GM10847 (cell line): ENCODE measurements around the gene VENTX.

Experiments used
- POLR2A ChIP-seq: IDR thresholded peaks from 2 replicates; pipeline ENCODE4 v1.6.1; 2011; ENCODE audit not compliant: insufficient read length; ENCODE audit errors: extremely low read depth

Gene VENTX

GRCh38 chr10:133276100-133276434, 38.4 kb downstream of the VENTX start:
- no peak for TF ChIP-seq POLR2A

DNA sequence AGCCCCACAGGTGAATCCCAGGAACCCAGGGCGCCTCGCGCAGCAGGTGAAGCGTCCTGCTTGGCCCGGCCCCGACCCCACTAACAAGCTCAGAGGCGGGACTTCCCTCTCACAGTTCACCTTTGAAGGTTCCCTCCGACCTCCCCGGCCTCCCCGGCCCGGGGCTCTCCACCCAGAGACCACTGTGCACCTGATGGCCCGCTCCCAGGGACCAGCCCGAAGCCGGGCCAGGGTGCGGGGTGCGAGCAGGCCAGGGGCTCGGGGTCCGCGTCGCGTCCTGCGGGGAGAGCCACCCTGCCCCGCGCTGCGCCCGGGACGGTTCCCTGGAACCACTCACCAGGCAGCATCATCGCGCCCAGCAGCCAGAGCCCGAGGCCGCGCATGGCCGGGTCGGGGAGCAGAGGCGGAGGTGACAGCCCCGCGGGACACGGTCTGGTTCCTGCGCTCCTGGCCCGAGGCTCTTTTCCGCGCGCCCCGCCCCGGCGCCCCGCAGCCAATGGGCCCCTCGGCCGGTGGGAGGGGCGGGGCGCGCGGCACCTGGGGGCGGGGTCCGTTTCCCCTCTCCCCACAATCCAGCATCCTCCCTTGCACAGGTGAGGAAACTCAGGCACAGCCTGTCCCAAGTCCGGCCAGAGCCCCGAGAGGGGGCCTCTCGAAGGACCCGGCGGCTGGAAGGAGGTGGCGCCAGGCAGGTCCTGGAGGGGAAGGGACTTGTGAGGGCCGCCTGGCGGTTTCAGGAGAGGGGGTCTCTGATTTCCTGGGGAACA, 39.0 kb downstream of the VENTX start, which contains the start of gene ADAM8:
Gene ADAM8, minus strand, starts transcription at position 434 of the 767 bp plus-strand sequence. Its CDS starts 51 bp downstream, at position 383.
- peak; percentile 89 for TF ChIP-seq POLR2A

DNA sequence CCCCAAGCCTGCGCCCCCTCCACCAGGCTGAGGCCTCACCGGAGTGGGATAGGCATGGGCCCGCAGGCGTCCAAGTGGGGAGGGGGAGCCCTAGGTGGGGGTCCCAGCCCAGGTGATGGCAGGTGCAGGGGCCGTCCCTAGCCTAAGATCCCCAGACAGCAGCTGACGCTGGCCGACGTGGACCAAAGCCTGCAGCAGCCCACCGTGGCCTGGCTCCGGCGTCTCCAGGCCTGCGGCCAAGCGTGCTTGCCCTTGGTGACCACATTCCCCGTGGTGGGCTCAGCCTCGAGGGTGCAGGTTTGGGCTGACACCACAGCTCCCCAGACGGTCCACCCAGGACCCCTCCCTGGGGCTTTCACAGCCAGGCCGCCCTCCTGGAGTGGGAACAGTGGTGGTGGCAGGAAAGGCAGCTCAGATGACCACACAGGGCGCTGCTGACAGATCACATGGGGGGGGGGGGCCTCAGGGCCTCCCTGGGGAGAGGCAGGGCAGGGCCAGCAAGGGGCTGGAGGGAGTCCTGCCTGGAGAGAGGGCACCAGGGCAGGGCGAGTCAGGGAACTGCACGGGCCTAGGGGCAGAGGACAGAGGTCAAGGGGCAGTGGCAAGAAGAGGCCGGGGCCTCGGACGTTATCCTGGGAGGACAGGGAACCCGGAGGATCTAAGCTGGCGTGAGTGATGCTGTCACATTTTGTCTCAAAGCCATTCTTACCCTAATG, 39.8 kb downstream of the VENTX start:
- no peak for TF ChIP-seq POLR2A

DNA sequence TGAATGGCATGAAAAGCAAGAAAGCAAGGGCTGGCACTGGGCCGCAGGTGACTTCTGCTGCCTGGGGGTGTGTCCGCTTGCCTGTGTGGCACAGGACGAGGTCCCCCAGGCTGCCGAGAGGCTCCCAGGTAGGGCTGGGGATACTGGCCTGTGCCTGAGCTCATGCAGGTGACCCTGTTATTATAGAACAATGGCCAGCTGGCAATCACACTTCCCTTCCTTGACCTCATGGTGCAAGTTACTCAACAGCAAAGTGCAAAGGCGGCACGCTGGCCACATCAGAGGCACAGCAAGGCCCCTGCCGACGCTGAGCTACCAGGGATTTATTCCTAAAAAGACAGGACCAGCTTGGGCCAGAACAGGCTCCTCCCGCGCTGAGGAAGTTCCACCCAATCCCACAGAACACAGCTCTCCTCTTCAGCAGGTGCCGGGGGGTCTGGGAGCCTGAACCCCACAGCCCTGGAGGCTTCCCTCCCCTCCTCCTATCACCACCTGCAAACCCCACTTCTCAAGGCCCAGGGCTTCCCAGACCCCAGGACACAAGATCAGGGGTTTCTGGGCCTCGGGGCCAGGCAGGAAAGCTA, 40.4 kb downstream of the VENTX start:
- no peak for TF ChIP-seq POLR2A

GRCh38 chr10:133278577-133279265, 41.1 kb downstream of the VENTX start:
- no peak for TF ChIP-seq POLR2A

GRCh38 chr10:133279326-133280226, 41.9 kb downstream of the VENTX start:
- no peak for TF ChIP-seq POLR2A

GRCh38 chr10:133280391-133281059, 42.9 kb downstream of the VENTX start:
- TF ChIP-seq POLR2A = no peak

DNA sequence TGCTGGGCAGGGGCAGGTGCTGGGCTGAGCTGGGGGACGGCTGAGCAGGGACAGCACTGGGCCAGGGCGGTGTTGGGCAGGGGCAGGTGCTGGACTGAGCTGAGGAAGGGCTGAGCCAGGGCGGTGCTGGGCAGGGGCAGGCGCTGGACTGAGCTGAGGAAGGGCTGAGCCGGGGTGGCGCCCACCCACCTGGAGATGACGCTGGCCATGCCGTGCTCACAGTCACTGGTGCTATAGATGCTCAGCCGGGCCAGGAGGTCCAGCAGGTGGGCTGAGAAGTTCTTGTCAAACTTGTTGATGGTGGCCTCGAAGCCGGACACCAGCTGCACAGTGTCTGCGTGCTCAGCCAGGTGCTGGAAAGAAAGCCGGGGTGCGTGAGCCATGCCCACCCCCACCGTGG, 43.4 kb downstream of the VENTX start:
- no peak for TF ChIP-seq POLR2A

- no peak for TF ChIP-seq POLR2A
Observed at GRCh38 chr10:133281628-133282372, 44.1 kb downstream of the VENTX start.

GRCh38 chr10:133282846-133283390, 45.3 kb downstream of the VENTX start:
- TF ChIP-seq POLR2A = no peak

- no peak for TF ChIP-seq POLR2A
Observed at GRCh38 chr10:133283931-133284330, 46.3 kb downstream of the VENTX start.

- no peak for TF ChIP-seq POLR2A
Observed at GRCh38 chr10:133285217-133285616, 47.6 kb downstream of the VENTX start.

- TF ChIP-seq POLR2A = no peak
Observed at GRCh38 chr10:133286366-133286765, 48.7 kb downstream of the VENTX start.
